Left colon (tissue), 2 donors: Measurements from ENCODE around the gene HIBADH. TPM values are rescaled to one million over a fixed set of nuclear protein-coding genes. Genes with fewer than 3 reads are reported as not detected.

Source experiments
- ATAC-seq: fragments of 200-7000 bp; cut with Tn5 transposase; one replicate; pipeline ENCODE4 v1.9.1; 2020; ENCODE audit warnings: mild to moderate bottlenecking, moderate library complexity
- DNase-seq, 2 donors: peaks; one replicate each; pipeline ENCODE4 v3.0.0-alpha.2; 2020
- intact Hi-C, 2 donors: fragments of 100-400 bp; cut with DNase I in 1 of 2; cut with micrococcal nuclease in 1 of 2; formaldehyde crosslinking; loops; one replicate each; pipeline versions ENCODE4 v1.11.2 to v1.14.0; 2022; cut with DNase I, micrococcal nuclease
- long read RNA-seq: library from polyadenylated mRNA; unstranded; transcript quantifications from one replicate; pipeline ENCODE4 v2.0.0, GENCODE V29; 2021
- total RNA-seq, 2 donors: library from RNA; stranded (reverse); fragmentation: NEBNext Ultra II Directional; extraction: Animal tissue kit (Norgen Biotek cat#: 25700); gene quantifications; one replicate each; pipeline ENCODE4 v1.2.1, GENCODE V29; 2021
- donor health status: DM: no; HTN: no; CAD: no.
- donor health status: DM: yes; HTN: yes; CAD: no.

Gene HIBADH
- total RNA-seq = 10 to 100 TPM; 25.4 to 38.6 TPM
- long read RNA-seq, transcript HIBADH-201 (8 exons, 1,990 nt) = major isoform, 73 of 80 reads
- long read RNA-seq, partial matches to known transcripts = 1 of 80 reads
- long read RNA-seq, other reads (novel, unspliced or antisense) = 6 of 80 reads

- ATAC-seq (peak; percentile 95), DNase-seq (peak; percentile 97 to 100)
- intact Hi-C loops = loop anchor here in 1 of 2 donors (5.0 kb wide), 1 partner anchor 80 kb away; the partner anchor contains the start of gene TAX1BP1
Observed at GRCh38 chr7:27662490-27663205, at the start of gene HIBADH. HIBADH (minus strand) TSS chr7:27662883; CDS start chr7:27662788, 95 bp downstream.

- no peak for DNase-seq
- intact Hi-C loops = no loop called here
- peak; percentile 36 for ATAC-seq
Observed at GRCh38 chr7:27712217-27712616, 49.5 kb upstream of the HIBADH start.

- no peak for DNase-seq
- no peak for ATAC-seq
- intact Hi-C loops = no loop called here
Observed at GRCh38 chr7:27709137-27710075, 46.7 kb upstream of the HIBADH start.

- DNase-seq (no peak), ATAC-seq (no peak)
- intact Hi-C loops = no loop called here
Observed at GRCh38 chr7:27708485-27708884, 45.8 kb upstream of the HIBADH start.

GRCh38 chr7:27705200-27705594 is 42.5 kb upstream of the HIBADH start:
- ATAC-seq (no peak), DNase-seq (no peak)
- intact Hi-C loops = no loop called here

GRCh38 chr7:27704422-27705199 is 41.9 kb upstream of the HIBADH start:
- ATAC-seq (no peak), DNase-seq (no peak)
- intact Hi-C loops = no loop called here

- DNase-seq (no peak), ATAC-seq (no peak)
- intact Hi-C loops = no loop called here
Observed at GRCh38 chr7:27703181-27703580, 40.5 kb upstream of the HIBADH start.

GRCh38 chr7:27700501-27700900 is 37.8 kb upstream of the HIBADH start:
- DNase-seq = no peak
- intact Hi-C loops = no loop called here

GRCh38 chr7:27699751-27700150 is 37.1 kb upstream of the HIBADH start:
- DNase-seq (no peak), ATAC-seq (no peak)
- intact Hi-C loops = no loop called here

More at GRCh38 chr7:27700501-27700900, 37.8 kb upstream of the HIBADH start:
- ATAC-seq = no peak

GRCh38 chr7:27697861-27698430 is 35.3 kb upstream of the HIBADH start:
- intact Hi-C loops = no loop called here
- peak; percentile 98 for ATAC-seq

GRCh38 chr7:27695096-27695495 is 32.4 kb upstream of the HIBADH start:
- intact Hi-C loops = no loop called here

More at GRCh38 chr7:27697861-27698430, 35.3 kb upstream of the HIBADH start:
- peak; percentile 43 to 78 for DNase-seq

GRCh38 chr7:27693794-27694193 is 31.1 kb upstream of the HIBADH start:
- ATAC-seq (no peak), DNase-seq (no peak)
- intact Hi-C loops = no loop called here

More at GRCh38 chr7:27695096-27695495, 32.4 kb upstream of the HIBADH start:
- ATAC-seq (no peak), DNase-seq (no peak)

GRCh38 chr7:27690649-27691048 is 28.0 kb upstream of the HIBADH start:
- intact Hi-C loops = no loop called here
- DNase-seq (no peak), ATAC-seq (no peak)

- ATAC-seq (peak; percentile 89), DNase-seq (peak; percentile 14 to 32)
- intact Hi-C loops = no loop called here
Observed at GRCh38 chr7:27689591-27690164, 27.0 kb upstream of the HIBADH start.

- ATAC-seq = no peak
- intact Hi-C loops = no loop called here
- no peak for DNase-seq
Observed at GRCh38 chr7:27689150-27689549, 26.5 kb upstream of the HIBADH start.

GRCh38 chr7:27688646-27689045 is 26.0 kb upstream of the HIBADH start:
- intact Hi-C loops = no loop called here
- ATAC-seq (no peak), DNase-seq (no peak)

- no peak for ATAC-seq
- intact Hi-C loops = no loop called here
- DNase-seq = no peak
Observed at GRCh38 chr7:27688056-27688455, 25.4 kb upstream of the HIBADH start.

GRCh38 chr7:27686315-27686714 is 23.6 kb upstream of the HIBADH start:
- DNase-seq (no peak), ATAC-seq (peak; percentile 75)
- intact Hi-C loops = no loop called here
